Activated T-helper 1 cell treated with anti-CD3 and anti-CD28 coated beads, Interleukin-2, amount 50 U/mL, for 16 hours (primary cell): ENCODE results near the gene CLEC9A.

Source experiments
- DNase-seq, 2 donors: peaks; one replicate each; pipeline ENCODE4 v3.0.0-alpha.2; 2020; ENCODE audit warnings: low read depth in 1 of 2, low spot score in 1 of 2

CLEC9A gene

DNA sequence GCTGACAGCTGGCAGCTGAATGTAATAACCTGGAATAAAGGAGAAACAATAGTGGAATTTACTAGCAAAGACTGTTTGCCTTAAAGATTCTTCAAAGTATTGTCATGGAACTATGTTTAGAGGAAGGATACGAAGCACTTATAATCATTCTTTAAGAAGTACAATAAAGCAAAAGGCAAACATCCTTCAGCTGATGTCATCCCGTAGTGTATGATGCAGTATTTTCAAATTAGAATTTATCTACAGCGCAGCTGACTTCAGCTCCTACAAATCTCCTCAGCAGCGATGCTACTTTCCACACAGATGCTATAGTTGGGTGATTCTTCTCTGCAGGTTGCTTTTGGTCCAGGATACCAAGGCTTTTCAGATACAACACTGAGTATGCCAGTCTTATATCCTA lies 36.8 kb downstream of the CLEC9A start:
- DNase-seq: no peak

DNA sequence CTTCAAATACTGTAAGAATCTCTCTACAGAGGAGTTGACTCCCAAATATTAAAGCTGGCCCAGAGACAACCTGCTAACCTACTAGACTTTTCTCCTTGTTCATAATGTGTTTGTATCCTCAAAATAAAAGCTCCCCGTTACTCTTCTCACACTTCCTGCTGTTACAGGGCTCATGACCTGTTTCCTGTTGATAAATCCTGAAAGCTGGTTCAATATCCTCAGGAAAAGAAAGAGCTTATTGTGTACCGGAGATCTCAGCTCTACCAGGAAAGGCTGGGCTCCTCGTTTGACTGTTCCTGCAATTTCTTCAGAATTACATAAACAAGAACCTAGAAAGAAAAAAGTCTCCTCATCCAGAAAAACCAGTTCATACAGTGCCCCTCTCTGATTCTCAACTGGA lies 37.5 kb downstream of the CLEC9A start:
- no peak for DNase-seq

DNA sequence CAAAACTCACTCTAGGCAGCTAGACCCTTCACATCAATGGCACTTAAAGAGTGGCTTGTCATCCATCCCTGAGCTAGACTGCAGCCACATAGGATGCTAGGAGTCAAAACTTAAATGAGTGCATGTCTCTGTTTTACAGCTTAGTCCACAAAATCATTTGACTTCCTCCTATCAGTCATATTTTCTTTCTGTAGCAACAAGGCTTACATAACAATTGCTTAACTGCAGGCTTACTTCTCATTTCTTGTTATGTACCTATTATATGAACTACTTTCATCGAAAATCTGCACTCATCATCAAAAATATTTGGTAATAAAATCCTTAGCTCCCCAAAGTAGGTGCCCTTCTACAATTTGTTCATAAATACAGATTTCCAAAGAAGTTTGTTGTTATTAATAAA lies 38.2 kb downstream of the CLEC9A start:
- DNase-seq: no peak

DNA sequence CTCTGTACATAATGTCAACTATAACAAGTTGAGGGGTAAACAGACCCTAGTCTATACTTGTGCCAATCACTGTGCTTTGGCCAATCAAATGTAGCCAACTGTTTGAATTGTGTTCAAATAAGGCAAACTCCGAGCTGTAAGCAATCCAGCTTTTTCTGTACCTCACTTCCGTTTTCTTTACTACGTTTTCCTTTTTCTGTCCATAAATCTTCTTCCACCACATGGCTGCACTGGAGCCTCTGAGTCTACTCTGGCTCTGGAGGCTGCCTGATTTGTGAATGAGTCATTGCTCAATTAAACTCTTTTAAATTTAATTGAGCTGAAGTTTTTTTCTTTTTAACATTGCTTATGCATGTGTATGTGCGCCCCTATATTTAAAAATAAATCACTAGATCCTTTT lies 38.6 kb downstream of the CLEC9A start:
- no peak for DNase-seq

DNA sequence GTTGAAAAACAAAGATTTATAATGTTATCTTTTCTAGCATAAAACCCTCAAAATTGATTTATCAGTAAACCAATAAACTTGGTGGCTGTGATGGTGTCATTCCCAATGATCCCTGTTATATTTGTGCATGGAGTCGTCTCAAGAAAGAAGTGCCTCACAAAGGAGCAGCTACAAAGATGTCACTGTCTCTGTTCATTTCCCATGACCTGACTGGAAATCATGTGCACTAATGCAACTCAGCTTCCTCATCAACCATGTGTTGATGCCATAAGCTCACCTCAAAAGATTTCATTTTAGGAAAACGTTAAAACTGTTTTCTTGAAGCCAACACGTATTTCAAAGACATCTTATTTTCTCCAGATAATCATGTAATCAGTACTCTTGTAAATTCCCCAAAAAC lies 39.5 kb downstream of the CLEC9A start:
- DNase-seq: no peak

DNA sequence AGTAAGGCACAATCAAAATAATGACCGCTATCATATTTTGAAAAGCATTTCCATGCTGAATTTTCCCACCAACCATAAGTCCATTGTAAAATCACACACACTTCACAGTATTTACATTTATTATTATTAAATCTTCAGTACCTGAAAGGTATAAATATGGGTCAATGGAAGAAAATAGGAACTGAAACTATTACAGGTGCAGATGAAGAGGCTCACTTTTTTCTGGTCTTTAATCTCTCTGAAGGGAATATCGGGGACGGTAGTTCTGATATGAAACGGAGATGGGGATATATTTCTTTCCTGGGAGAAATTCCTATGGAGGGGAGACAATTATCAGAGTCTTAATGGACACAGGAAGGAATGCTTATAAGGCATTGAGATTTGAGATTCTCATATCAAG lies 39.9 kb downstream of the CLEC9A start:
- no peak for DNase-seq

DNA sequence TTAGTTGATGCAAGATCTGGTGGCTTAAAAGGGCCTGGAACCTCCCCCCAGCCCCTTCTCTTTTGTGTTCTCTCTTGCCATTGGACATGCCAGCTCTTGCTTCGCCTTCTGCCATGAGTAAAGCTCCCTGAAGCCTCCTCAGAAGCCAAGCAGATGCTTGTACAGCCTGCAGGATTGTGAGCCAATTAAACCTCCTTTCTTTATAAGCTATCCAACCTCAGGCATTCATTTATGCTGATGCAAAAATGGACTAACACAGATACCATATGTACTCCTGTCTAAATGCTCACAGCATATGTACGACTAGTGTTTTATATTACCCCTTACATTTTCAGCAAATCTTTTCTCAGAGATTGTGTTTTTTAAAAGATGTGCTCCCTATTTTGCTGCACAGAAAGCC lies 41.6 kb downstream of the CLEC9A start:
- DNase-seq: no peak

DNA sequence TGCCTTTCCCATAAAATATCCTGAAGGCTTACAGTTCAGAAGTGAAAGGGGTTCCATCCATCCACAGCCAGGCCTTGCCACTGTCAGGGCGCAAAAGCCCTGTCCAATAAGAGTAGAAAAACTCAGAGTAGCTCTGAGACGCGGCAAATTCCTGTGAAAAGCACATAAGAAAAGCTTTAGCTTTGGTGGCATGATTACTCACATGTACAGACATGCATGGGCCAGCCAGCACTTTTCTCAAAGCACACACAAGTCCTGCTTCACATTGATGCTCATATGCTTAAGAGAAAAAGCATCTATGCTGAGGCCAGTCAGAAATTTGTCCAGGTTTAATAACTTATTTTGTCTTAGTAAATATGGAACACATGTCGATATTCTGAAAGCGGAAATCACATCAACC lies 42.8 kb downstream of the CLEC9A start:
- no peak for DNase-seq

DNA sequence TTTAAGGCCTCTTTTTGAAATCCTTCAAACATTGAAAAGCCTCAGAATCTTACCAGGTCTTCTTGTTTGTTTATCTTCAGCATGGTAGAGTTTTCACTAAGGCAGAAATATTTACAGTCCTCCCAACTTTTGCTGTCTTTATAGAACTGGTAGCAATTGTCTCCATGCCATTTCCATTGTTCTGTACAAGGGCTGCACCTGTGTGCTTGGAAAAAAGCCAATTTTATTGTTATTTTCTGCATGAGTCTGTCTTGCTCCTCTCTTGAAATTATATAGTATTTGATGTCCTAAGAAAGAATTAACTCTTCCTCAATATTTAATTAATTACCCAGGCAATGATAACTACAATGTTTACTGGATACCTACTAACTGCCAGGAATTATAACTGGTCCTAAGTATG lies 45.0 kb downstream of the CLEC9A start:
- no peak for DNase-seq

DNA sequence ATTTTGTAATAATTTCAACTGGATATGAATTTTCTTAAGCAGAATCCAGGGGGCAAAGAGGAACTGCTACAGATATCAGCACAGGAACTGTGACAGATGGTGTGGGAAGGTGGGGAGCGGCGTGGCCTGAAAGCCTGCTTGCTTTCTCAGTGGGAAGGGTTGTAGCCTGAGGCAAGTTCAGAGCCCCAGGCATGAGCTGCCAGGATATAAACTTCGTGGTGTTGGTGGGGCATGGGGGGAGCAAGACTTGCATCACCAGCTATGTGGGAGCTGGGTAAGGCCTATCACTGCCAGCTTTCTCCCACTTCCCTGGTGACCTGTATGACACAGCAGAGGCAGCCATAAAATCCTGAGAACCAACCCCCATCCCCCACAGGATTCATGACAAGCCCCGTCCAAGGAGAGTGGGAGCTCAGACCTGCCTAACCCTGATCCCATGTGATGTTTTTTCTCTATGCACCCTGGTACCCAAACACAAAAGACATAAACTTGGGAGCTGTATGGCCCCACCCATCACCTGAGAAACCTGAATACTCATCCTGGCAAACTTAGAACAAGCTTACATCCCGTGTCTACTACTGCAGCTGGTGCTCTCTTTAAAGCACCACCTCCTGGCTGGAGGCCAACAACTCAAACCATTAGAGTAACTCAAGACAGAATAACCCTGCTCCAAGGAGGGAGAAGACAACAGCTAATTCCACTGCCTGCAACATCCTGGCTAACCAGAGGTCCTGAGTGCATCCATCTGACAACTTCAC lies 51.8 kb downstream of the CLEC9A start:
- DNase-seq: no peak

DNA sequence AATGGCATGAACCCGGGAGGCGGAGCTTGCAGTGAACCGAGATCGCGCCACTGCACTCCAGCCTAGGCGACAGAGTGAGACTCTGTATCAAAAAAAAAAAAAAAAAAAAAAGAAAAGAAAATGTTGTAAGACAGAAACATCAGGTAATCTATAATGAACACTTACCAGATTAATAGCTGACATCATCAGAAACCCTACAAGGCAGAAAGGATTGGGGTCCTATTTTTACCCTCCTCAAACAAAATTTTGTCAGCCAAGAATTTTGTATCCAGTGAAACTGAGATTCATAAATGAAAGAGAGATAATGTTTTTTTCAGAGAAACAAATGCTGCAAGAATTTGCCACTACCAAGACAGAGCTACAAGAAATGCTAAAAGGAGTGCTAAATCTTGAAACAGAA lies 54.3 kb downstream of the CLEC9A start:
- no peak for DNase-seq

DNA sequence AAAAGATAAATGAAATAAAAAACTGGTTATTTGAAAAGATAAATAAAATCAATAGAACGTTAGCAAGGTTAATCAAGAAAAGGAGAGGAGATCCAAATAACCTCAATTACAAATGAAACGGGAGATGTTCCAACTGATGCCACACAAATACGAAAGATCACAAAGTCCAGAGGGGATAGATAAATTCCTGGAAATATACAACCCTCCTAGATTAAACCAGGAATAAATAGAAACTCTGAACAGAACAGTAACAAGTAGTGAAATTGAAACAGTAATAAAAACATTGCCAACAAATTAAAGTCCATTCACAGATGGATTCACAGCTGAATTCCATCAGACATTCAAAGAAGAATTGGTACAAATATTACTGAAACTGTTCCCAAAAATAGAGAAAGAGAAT lies 55.9 kb downstream of the CLEC9A start:
- DNase-seq: no peak

DNA sequence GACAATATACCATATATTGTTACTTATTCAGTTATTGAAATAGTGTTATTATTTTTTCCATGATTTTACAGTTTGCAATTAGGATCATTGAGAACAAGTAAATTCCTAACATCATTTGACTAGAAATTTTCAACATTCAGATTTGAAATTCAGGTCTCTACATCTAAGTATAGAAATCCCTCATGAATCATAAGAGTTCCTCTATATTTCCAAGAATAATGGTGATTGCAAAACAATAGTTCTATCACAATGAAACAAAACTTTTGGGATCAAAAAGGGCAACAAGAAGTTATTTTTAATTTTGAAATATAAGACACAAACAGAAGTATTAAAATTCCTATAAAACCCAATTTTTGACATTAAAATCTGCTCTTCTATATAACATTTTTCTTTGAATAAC lies 57.5 kb downstream of the CLEC9A start:
- DNase-seq: no peak

DNA sequence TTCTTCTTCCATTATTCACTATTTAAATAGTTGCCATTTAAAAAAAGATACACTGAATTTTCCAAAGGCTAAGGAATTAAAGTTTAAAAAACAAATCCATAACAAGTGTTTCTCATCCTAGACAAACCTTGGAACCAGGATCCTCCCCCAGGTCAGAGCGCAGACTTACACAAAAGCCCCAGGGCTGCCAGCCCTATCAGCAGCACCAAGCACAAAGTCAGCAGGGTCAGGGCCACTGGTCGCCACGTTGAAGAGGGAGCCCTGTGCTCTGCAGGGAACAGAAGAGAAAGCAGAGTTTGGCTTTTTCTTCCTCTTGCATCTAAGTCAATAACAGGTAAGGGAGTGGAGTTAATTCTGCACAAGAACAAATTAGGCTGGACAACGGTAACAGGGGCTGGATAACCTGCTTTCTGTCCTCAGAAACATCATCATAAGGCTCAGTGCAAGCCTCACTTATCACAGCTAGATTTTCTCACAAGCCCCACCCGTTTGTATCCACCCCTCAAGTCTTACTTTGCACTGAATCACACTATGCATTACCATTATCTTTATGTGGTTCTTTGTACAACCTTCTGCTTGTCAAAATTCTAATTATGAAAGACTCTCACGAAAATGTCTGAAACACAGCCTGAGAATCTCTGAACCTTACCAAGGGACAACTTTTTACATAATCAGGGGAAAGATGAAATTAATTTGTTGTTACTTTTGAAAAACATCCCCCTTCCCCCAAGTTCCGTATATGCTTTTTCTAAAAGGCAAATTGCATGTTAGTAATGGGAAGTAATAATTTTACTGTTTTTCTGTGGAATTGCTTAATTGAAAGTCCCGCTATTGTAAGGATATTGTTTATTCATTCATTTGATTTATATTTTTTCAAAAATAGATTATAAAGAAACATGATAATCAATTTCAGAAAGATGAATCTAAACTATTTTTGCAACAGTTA lies 58.7 kb downstream of the CLEC9A start:
- DNase-seq: no peak

DNA sequence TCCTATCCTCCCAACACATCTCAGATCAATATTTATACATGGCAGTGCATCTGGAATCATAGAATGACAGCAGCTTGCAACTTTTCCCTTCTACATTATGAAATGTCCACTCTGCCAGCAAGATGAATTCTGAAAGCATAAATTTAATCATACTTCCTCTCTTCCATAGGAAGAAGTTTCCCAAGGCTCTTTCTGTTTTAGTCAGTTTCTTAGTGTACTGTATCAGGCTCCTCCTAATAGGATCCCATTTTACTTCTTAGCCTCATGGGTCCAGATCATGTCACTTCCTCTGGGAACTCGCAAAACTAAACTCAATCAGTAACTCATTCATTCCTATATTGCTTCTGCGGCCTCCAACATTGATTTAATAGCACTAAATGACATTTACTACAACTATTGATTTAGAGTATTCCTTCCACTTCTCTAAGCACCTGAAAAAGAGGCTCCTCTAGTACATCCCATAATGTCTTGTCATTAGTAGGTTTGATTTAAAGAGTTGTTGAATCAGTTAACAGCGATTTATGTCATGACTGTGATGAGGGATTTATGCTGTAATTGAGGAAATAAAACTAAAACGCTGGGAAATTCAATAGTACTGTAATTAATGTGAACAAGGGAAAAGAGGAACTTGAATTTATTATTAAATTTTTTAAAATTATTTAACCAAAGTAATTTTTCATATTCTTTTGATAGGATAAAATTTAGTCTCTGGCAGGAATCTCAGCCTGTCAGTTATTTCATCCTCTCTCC lies 64.3 kb downstream of the CLEC9A start:
- no peak for DNase-seq

DNA sequence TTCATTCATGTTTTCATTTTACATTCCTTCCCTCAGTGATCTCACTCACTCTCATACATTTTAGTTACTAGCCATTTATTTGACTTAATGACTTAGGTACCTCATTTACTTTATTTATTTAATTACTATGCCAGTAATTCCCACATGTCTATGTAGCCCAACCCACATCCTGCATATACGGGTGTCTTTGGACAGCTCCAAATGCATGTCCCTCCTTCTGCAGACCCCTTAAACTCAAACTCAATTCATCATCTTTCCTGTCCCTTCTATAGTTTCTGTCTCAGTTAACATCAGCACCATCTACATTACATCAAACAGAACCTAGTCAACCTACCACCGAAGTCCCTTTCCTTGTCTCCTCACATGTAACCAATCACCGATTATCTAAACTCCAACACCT lies 65.5 kb downstream of the CLEC9A start:
- no peak for DNase-seq

DNA sequence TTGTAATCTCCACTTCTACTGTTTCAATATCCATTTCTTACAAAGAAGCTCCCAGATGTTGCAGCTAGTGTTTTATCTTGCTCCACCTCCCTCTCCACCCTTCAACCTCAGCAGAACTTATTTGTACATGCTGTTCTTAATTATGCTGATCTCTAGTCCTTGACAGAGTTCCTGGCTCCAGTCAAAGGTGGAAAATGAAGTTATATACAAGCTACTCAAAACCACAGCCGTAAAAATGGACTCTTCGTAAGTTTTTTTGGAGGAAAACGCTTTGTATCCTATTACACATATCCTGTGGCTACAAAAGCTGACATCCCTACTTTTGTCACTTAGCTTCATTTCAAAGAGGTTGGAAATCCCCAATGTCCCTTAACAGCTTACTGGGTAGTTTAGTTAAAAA lies 67.0 kb downstream of the CLEC9A start:
- no peak for DNase-seq

DNA sequence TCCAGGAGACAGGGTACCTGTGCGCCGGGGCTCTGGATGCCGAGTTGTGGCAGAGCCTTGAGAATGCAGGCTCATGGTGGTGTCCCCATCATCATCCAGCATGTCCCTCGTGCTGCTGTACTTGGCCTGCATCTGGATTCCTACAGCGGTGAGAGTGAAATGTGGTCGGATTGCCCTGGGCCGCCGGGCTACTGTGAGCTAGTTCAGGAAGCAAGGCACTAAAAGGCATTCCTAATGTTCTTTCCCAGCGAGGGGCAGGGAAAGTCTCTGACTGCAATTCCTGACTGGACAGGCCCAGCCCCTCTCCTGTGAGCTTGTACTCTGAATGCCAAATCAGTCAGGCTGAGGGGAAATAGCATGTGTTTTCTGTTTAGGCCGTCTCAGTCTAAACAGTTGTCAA lies 68.3 kb downstream of the CLEC9A start, which contains the start of gene CLEC1A:
Gene CLEC1A, minus strand, starts transcription at position 195 of the 400 bp plus-strand sequence. Its CDS starts 63 bp downstream, at position 132.
- DNase-seq: no peak

DNA sequence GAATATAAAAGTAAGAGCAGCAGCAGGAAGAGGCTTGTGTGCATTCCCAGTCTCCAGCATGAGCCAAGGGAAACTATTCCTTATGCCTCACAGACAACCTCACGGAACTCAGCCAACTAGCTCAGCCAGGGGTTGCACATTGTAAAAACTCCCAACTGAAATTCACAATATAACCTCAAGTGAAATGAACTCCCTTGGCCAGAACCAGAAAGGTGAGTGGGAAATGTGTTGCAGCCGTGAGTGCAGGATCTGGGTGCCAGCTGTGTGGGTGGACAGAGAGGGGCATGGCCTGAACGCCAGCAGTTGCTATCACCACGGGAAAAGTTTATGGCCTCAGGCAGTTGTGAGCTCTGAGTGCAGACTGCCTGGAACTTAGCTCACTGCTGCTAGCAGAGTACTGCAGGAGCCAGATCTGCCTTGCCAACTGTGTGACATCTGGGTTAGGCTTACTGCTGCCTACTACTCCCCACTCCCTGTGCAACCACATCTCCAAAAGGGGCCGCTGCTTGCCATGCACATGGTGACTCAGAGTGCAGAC lies 70.6 kb downstream of the CLEC9A start:
- DNase-seq: no peak

DNA sequence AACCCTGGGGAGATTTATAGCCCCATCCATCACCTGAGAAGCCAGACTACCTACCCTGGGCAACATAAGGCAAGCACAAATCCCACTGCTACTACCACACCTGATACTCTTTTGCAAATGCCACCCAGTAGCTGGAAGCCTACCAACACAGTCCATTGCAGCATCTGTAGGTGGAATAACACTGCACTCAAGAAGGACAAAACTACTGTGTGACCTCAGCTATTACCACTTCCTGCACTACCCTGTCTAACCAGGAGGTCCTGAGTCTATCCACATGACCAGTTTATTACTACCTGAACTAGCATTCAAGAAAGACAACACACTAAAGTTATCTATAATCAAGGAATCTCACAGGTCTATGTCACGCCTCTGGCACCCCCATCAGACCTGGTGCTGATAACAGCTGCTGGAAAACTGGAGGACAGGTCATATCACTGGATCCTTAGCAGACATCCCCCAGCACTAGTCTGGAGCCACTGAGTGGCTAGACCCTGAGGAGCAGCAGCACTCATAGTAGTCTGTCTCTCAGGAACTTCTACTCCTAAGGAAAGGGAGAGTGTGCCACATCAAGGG lies 71.3 kb downstream of the CLEC9A start:
- DNase-seq: no peak

DNA sequence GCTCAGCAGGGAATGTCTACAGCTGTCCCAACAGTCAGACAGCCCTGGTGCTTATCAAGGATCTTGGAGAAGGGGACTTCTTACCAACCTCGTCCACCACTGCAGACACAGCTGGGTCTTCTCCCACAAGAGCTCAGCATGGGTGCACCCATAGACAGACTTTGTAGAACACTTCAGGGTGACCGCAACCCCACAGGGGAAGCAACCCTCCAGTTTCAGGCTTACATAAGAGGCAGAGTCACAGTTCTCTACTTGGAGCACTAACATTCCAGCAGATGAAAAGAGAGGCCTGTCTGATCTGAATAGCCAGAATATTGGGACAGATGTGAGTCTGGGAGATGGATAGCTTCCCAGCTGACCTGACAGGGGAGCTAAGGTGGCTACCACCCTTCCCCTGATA lies 71.8 kb downstream of the CLEC9A start:
- DNase-seq: no peak
